ENCODE results near the gene SNX8. TPM values are rescaled to one million over a fixed set of nuclear protein-coding genes. Genes with fewer than 3 reads are reported as not detected.

Gene SNX8
- polyA plus RNA-seq, 1 donor from 2014 or later = 5.7 TPM

DNA sequence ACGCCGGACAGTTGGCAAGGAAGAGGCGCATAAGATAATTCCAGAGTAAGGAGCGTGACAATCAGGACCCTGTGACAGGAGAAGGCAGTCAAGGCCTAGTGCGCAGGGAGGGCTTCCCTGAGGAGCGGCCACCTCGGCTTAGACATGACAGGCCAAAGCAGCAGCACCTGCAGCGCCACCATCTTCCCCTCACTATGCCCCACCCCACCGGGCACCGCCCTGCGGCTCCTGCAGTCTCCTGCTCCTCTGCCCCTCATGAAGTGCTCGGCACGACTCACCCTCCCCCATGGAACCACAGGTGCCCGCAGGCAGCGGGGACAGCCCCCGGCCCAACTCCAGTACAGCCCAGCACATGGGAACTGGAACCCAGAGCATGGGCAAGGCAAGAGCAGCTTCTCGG is 93.3 kb downstream of the SNX8 start:
- Histone ChIP-seq H3F3A (ENCODE audit: insufficient read depth, low read length, poor library complexity, severe bottlenecking) (no peaks in the 10 kb centered on the region), H3K4me2 (ENCODE audit: low read length) (no peak overlapping the region), H4K20me1 (ENCODE audit: insufficient read depth) (no peaks in the 10 kb centered on the region), H3K9ac (ENCODE audit: low read length) (no peak overlapping the region), H3K27me3 (ENCODE audit: insufficient read depth, low read depth, low read length) (no peaks in the 10 kb centered on the region), H3K4me3 (ENCODE audit: low read length) (no peak overlapping the region), H3K27ac (ENCODE audit: low read length) (no peak overlapping the region), H2AFZ (ENCODE audit: low read depth, low read length) (no peak overlapping the region), H3K79me2 (replicated peaks; ENCODE audit: insufficient read depth, low read length) (no peaks in the 10 kb centered on the region), H3K9me2 (ENCODE audit: insufficient read depth, low read length) (no peaks in the 10 kb centered on the region), H3K36me3 (ENCODE audit: insufficient read depth, low read length) (no peaks in the 10 kb centered on the region), H3K9me3 (ENCODE audit: low read length) (no peaks in the 10 kb centered on the region)
- TF ChIP-seq RAD21 (conservative IDR thresholded peaks at IDR 0.05) (no peak), EP300 (conservative IDR thresholded peaks at IDR 0.05; ENCODE audit: poor library complexity, severe bottlenecking) (no peak), TAF1 (IDR thresholded peaks at IDR 0.05; ENCODE audit: low read depth) (no peak), POLR2AphosphoS5 (IDR thresholded peaks at IDR 0.05) (no peak), SMC3 (conservative IDR thresholded peaks at IDR 0.05; ENCODE audit: poor library complexity) (no peak), EZH2 (IDR thresholded peaks at IDR 0.05; ENCODE audit: borderline replicate concordance, insufficient read depth, low read length, poor library complexity, severe bottlenecking) (no peak)
- TF ChIP-seq, protein P1, sequence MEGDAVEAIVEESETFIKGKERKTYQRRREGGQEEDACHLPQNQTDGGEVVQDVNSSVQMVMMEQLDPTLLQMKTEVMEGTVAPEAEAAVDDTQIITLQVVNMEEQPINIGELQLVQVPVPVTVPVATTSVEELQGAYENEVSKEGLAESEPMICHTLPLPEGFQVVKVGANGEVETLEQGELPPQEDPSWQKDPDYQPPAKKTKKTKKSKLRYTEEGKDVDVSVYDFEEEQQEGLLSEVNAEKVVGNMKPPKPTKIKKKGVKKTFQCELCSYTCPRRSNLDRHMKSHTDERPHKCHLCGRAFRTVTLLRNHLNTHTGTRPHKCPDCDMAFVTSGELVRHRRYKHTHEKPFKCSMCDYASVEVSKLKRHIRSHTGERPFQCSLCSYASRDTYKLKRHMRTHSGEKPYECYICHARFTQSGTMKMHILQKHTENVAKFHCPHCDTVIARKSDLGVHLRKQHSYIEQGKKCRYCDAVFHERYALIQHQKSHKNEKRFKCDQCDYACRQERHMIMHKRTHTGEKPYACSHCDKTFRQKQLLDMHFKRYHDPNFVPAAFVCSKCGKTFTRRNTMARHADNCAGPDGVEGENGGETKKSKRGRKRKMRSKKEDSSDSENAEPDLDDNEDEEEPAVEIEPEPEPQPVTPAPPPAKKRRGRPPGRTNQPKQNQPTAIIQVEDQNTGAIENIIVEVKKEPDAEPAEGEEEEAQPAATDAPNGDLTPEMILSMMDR (IDR thresholded peaks at IDR 0.05; ENCODE audit: poor library complexity, severe bottlenecking) = no peak

DNA sequence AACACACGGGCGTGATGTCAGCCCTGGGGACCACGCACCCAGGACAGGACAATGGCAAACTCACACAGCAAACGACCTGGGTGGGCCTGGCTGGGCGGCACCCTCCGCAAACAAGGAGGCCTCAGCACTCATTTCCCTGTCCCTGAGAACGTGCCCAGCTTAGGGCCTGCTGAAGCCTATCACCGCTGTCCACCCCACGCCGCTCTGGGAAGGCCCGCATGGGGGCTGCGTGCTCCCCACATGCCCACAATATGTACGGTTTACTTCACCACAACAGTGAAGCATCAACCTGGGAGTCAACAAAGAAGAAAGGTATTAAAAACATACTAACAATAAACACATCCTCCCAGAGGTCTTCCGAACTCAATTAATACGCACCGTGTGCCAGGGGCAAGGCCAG is 93.7 kb downstream of the SNX8 start:
- Histone ChIP-seq H2AFZ (ENCODE audit: low read depth, low read length) (no peak overlapping the region), H3K79me2 (replicated peaks; ENCODE audit: insufficient read depth, low read length) (no peaks in the 10 kb centered on the region), H3K9me2 (ENCODE audit: insufficient read depth, low read length) (no peaks in the 10 kb centered on the region), H3K4me3 (ENCODE audit: low read length) (no peak overlapping the region), H3K4me2 (ENCODE audit: low read length) (no peak overlapping the region), H3K36me3 (ENCODE audit: insufficient read depth, low read length) (no peaks in the 10 kb centered on the region), H3F3A (ENCODE audit: insufficient read depth, low read length, poor library complexity, severe bottlenecking) (no peaks in the 10 kb centered on the region), H4K20me1 (ENCODE audit: insufficient read depth) (no peaks in the 10 kb centered on the region), H3K9me3 (ENCODE audit: low read length) (no peaks in the 10 kb centered on the region), H3K9ac (ENCODE audit: low read length) (no peak overlapping the region), H3K27ac (ENCODE audit: low read length) (no peak overlapping the region), H3K27me3 (ENCODE audit: insufficient read depth, low read depth, low read length) (no peaks in the 10 kb centered on the region)
- TF ChIP-seq EZH2 (IDR thresholded peaks at IDR 0.05; ENCODE audit: borderline replicate concordance, insufficient read depth, low read length, poor library complexity, severe bottlenecking) (no peak), RAD21 (conservative IDR thresholded peaks at IDR 0.05) (no peak), POLR2AphosphoS5 (IDR thresholded peaks at IDR 0.05) (no peak), TAF1 (IDR thresholded peaks at IDR 0.05; ENCODE audit: low read depth) (no peak), EP300 (conservative IDR thresholded peaks at IDR 0.05; ENCODE audit: poor library complexity, severe bottlenecking) (no peak), MXI1 (conservative IDR thresholded peaks at IDR 0.05; ENCODE audit: poor library complexity, severe bottlenecking) (no peak), SMC3 (conservative IDR thresholded peaks at IDR 0.05; ENCODE audit: poor library complexity) (no peak)
- TF ChIP-seq, protein P2, sequence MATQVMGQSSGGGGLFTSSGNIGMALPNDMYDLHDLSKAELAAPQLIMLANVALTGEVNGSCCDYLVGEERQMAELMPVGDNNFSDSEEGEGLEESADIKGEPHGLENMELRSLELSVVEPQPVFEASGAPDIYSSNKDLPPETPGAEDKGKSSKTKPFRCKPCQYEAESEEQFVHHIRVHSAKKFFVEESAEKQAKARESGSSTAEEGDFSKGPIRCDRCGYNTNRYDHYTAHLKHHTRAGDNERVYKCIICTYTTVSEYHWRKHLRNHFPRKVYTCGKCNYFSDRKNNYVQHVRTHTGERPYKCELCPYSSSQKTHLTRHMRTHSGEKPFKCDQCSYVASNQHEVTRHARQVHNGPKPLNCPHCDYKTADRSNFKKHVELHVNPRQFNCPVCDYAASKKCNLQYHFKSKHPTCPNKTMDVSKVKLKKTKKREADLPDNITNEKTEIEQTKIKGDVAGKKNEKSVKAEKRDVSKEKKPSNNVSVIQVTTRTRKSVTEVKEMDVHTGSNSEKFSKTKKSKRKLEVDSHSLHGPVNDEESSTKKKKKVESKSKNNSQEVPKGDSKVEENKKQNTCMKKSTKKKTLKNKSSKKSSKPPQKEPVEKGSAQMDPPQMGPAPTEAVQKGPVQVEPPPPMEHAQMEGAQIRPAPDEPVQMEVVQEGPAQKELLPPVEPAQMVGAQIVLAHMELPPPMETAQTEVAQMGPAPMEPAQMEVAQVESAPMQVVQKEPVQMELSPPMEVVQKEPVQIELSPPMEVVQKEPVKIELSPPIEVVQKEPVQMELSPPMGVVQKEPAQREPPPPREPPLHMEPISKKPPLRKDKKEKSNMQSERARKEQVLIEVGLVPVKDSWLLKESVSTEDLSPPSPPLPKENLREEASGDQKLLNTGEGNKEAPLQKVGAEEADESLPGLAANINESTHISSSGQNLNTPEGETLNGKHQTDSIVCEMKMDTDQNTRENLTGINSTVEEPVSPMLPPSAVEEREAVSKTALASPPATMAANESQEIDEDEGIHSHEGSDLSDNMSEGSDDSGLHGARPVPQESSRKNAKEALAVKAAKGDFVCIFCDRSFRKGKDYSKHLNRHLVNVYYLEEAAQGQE (IDR thresholded peaks at IDR 0.05; ENCODE audit: borderline replicate concordance) = no peak
- TF ChIP-seq, protein P1 (IDR thresholded peaks at IDR 0.05; ENCODE audit: poor library complexity, severe bottlenecking) = no peak

Data from neural cell (in vitro differentiated cells).